ENCODE results near the gene ESRRG.

ESRRG gene

DNA sequence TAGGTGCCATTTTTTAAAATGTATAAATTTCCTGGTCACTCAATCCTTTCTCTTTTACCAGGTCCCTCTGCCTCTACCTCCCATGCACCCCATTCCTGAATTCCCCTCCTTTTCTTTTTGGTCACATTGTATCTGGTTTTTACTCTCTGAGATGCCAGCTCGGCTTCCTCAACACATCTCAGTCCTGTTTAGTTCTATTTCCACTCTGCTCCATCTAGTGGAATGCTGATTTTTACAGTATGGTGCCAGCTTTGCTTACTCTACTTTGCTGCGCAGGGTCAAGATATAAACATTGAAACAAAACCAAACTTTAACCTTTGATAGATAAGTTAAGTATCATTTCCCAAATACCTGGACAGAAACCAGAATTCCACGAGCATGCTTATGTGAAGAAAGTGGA is 96.0 kb downstream of the ESRRG start:
- no peaks in the 10 kb centered on the region for H3K27me3 ChIP-seq (ENCODE audit: insufficient read depth, low read length, poor library complexity, severe bottlenecking)
- TF ChIP-seq EZH2phosphoT487 (IDR thresholded peaks at IDR 0.05; ENCODE audit: borderline replicate concordance), result no peak
- TF ChIP-seq, protein P1, sequence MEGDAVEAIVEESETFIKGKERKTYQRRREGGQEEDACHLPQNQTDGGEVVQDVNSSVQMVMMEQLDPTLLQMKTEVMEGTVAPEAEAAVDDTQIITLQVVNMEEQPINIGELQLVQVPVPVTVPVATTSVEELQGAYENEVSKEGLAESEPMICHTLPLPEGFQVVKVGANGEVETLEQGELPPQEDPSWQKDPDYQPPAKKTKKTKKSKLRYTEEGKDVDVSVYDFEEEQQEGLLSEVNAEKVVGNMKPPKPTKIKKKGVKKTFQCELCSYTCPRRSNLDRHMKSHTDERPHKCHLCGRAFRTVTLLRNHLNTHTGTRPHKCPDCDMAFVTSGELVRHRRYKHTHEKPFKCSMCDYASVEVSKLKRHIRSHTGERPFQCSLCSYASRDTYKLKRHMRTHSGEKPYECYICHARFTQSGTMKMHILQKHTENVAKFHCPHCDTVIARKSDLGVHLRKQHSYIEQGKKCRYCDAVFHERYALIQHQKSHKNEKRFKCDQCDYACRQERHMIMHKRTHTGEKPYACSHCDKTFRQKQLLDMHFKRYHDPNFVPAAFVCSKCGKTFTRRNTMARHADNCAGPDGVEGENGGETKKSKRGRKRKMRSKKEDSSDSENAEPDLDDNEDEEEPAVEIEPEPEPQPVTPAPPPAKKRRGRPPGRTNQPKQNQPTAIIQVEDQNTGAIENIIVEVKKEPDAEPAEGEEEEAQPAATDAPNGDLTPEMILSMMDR (conservative IDR thresholded peaks at IDR 0.05; ENCODE audit: low read length), result no peak
- no peak overlapping the region for H3K4me3 ChIP-seq (ENCODE audit: low read length, poor library complexity, severe bottlenecking)
- no peak overlapping the region for H3K9ac ChIP-seq (ENCODE audit: low read depth, low read length, poor library complexity, severe bottlenecking)
- no peak overlapping the region for H3K4me2 ChIP-seq (ENCODE audit: low read depth, low read length, poor library complexity, severe bottlenecking)
- H3K9me3 ChIP-seq (ENCODE audit: insufficient read depth, low read depth, low read length), result no peaks in the 10 kb centered on the region
- H3K4me1 ChIP-seq (ENCODE audit: insufficient read depth, low read length, poor library complexity, severe bottlenecking), result no peaks in the 10 kb centered on the region
- H3K9me2 ChIP-seq (replicated peaks; ENCODE audit: low read depth, low read length), result no peaks in the 10 kb centered on the region; the same call in 1 of the 2 replicates
- no peaks in the 10 kb centered on the region for H3F3A ChIP-seq (ENCODE audit: low read depth)
- no peak overlapping the region for H2AFZ ChIP-seq (ENCODE audit: low read length)
- no peaks in the 10 kb centered on the region for H3K36me3 ChIP-seq (ENCODE audit: insufficient read depth, low read length)
- no peaks in the 10 kb centered on the region for H4K20me1 ChIP-seq (ENCODE audit: insufficient read depth, low read length, poor library complexity, severe bottlenecking)
- H3K79me2 ChIP-seq (ENCODE audit: insufficient read depth, low read length), result no peaks in the 10 kb centered on the region

DNA sequence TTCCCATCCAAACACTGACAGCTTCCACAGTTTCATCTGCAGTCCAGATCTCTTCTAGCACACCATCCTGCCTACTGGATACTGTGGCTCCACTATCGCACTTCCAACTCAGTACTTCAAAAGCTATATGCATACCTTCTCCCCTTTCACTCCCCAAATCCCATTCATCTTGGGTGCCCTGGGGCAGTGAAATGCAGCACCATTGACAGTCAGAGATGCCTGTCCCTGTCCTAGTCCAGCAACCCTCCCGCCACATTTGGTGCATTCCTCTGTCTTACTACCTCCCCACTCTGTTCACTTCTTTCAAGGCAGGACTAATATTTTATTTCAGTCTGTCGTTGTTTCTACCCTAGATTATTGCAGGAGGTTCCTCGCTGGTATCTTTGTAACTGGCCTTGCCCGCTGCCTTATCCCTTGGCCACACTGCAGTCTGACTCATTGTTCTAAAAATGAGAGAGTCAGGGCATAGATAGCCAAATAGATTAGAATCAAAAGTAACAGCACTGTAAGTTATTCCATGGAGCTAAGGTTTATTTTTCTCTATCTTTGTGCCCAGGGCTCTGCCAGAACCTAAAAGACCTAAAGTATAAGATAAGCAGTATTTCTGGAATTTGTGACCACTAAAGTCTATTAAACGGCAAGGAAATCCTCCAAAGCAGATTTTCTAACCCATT is 96.7 kb downstream of the ESRRG start:
- H3K79me2 ChIP-seq (ENCODE audit: insufficient read depth, low read length), result no peaks in the 10 kb centered on the region
- TF ChIP-seq, protein P1 (conservative IDR thresholded peaks at IDR 0.05; ENCODE audit: low read length), result no peak
- TF ChIP-seq EZH2phosphoT487 (IDR thresholded peaks at IDR 0.05; ENCODE audit: borderline replicate concordance), result no peak
- H3K27me3 ChIP-seq (ENCODE audit: insufficient read depth, low read length, poor library complexity, severe bottlenecking), result no peaks in the 10 kb centered on the region
- no peak overlapping the region for H2AFZ ChIP-seq (ENCODE audit: low read length)
- H3K9me2 ChIP-seq (replicated peaks; ENCODE audit: low read depth, low read length), result no peaks in the 10 kb centered on the region; the same call in 1 of the 2 replicates
- no peak overlapping the region for H3K4me3 ChIP-seq (ENCODE audit: low read length, poor library complexity, severe bottlenecking)
- no peak overlapping the region for H3K4me2 ChIP-seq (ENCODE audit: low read depth, low read length, poor library complexity, severe bottlenecking)
- H4K20me1 ChIP-seq (ENCODE audit: insufficient read depth, low read length, poor library complexity, severe bottlenecking), result no peaks in the 10 kb centered on the region
- H3K36me3 ChIP-seq (ENCODE audit: insufficient read depth, low read length), result no peaks in the 10 kb centered on the region
- no peaks in the 10 kb centered on the region for H3F3A ChIP-seq (ENCODE audit: low read depth)
- no peaks in the 10 kb centered on the region for H3K9me3 ChIP-seq (ENCODE audit: insufficient read depth, low read depth, low read length)
- no peaks in the 10 kb centered on the region for H3K4me1 ChIP-seq (ENCODE audit: insufficient read depth, low read length, poor library complexity, severe bottlenecking)
- H3K9ac ChIP-seq (ENCODE audit: low read depth, low read length, poor library complexity, severe bottlenecking), result no peak overlapping the region

DNA sequence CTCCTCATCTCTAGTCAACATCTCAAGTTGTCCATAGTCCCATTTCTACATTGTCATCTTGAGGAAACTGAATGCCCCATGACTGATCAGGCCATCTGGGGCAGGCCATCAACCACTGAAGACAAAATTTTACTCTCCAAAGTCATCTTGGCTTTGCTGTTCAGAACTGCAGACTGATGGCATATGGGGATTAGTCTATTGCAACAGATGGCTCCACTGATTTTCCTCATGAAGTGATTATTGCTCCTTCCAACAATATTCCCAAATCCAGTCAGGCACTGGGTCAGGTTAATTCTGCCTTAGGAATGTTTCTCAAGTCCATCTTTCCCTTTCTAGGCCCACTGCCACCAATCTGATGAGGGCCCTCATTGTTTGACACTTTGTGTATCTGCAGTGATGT is 101.7 kb downstream of the ESRRG start:
- Histone ChIP-seq H3F3A (ENCODE audit: low read depth) (no peaks in the 10 kb centered on the region), H3K4me3 (ENCODE audit: low read length, poor library complexity, severe bottlenecking) (no peak overlapping the region), H3K27me3 (ENCODE audit: insufficient read depth, low read length, poor library complexity, severe bottlenecking) (no peaks in the 10 kb centered on the region), H3K4me2 (ENCODE audit: low read depth, low read length, poor library complexity, severe bottlenecking) (no peak overlapping the region), H3K9me2 (replicated peaks; ENCODE audit: low read depth, low read length) (no peaks in the 10 kb centered on the region), H2AFZ (ENCODE audit: low read length) (no peak overlapping the region), H4K20me1 (ENCODE audit: insufficient read depth, low read length, poor library complexity, severe bottlenecking) (no peaks in the 10 kb centered on the region), H3K9ac (ENCODE audit: low read depth, low read length, poor library complexity, severe bottlenecking) (no peak overlapping the region), H3K79me2 (ENCODE audit: insufficient read depth, low read length) (no peaks in the 10 kb centered on the region), H3K4me1 (ENCODE audit: insufficient read depth, low read length, poor library complexity, severe bottlenecking) (no peaks in the 10 kb centered on the region), H3K9me3 (ENCODE audit: insufficient read depth, low read depth, low read length) (no peaks in the 10 kb centered on the region), H3K36me3 (ENCODE audit: insufficient read depth, low read length) (no peaks in the 10 kb centered on the region)
- TF ChIP-seq EZH2phosphoT487 (IDR thresholded peaks at IDR 0.05; ENCODE audit: borderline replicate concordance), result no peak
- TF ChIP-seq, protein P1 (conservative IDR thresholded peaks at IDR 0.05; ENCODE audit: low read length), result no peak

Data from Loucy (cell line).